RCC 7860 (cell line): ENCODE data around the gene GDPGP1.

Experiments used
- DNase-seq: peaks from one replicate; pipeline ENCODE4 v3.0.0-alpha.2; 2015; ENCODE audit warnings: low spot score
- FAIRE-seq: peaks from 2 replicates; lab custom pipeline; 2012; peaks lifted over from hg19 to GRCh38; lab: Jason Lieb, UNC

GDPGP1 gene

DNA sequence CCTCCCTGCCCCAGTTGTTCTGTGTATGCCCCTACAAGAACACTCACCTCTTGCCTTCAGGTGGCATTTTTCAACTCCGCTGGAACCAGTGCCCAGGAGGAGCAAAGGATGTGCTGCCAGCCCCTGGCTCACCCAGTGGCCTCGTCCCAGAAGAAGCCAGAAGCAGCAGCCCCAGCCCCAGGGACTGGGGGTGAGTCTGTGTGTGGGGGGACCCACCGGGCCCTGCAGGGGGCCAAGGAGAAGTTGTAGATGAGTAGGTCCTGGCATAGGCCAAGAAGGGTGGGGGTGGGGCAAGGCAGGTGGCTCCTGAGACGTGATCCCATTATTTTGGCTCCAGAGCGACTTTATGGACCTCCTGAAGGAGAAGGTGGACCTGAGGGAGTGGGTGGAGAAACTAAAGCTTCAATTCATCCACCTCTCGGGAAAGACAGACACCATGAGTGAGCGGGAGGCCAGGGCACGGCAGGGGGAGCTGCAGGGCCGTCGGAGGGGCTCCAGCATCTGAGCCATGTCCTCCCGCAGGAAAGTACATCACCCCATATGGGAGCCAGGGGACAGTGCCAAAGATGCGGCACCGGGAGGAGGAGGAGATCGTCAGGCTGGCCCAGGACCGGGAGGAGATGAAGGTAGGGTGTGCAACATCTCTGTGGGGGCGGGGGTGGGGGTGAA is 60.7 kb downstream of the GDPGP1 start:
- no peak for DNase-seq
- FAIRE-seq, result no peak

DNA sequence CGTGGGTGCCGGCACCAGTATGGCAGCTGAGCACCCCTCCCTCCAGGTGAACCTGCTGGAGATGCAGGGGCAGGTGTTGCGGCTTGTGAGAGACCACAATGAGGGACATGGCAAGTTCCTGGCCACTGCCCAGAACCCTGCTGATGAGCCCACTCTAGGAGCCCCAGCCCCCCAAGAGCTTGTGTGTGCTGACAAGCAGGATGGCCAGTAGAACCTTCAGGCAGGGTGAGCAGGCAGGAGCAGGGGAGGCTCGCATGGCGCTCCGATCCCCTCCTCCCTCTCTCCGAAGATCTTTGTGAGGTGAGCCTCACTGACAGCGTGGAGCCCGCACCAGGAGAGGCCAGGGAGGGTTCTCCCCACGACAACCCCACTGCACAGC is 61.2 kb downstream of the GDPGP1 start:
- FAIRE-seq, result no peak

More for the DNA sequence above, 61.2 kb downstream of the GDPGP1 start:
- DNase-seq, result no peak
